Activated T-cell treated with anti-CD3 and anti-CD28 coated beads, Interleukin-2, amount 50 U/mL, for 24 hours (primary cell): Measurements from ENCODE around the gene TMEM106C.

Experiments used
- DNase-seq: peaks from one replicate; pipeline ENCODE4 v3.0.0-alpha.2; 2020
- H3K27ac Mint-ChIP-seq: 2 replicates; pipeline ENCODE4 v1.8.0; 2020; ENCODE audit warnings: mild to moderate bottlenecking, mixed read lengths
- H3K27me3 Mint-ChIP-seq: 2 replicates; pipeline ENCODE4 v1.8.0; 2020; ENCODE audit warnings: mixed read lengths
- H3K36me3 Mint-ChIP-seq: 2 replicates; pipeline ENCODE4 v1.8.0; 2020; ENCODE audit warnings: low read depth, mixed read lengths
- H3K4me1 Mint-ChIP-seq: 2 replicates; pipeline ENCODE4 v1.8.0; 2020; ENCODE audit warnings: low read depth, mixed read lengths
- H3K4me3 Mint-ChIP-seq: 2 replicates; pipeline ENCODE4 v1.8.0; 2020; ENCODE audit warnings: mild to moderate bottlenecking, moderate library complexity, mixed read lengths
- H3K9me3 Mint-ChIP-seq: 2 replicates; pipeline ENCODE4 v1.8.0; 2020; ENCODE audit warnings: mixed read lengths

TMEM106C gene

DNA sequence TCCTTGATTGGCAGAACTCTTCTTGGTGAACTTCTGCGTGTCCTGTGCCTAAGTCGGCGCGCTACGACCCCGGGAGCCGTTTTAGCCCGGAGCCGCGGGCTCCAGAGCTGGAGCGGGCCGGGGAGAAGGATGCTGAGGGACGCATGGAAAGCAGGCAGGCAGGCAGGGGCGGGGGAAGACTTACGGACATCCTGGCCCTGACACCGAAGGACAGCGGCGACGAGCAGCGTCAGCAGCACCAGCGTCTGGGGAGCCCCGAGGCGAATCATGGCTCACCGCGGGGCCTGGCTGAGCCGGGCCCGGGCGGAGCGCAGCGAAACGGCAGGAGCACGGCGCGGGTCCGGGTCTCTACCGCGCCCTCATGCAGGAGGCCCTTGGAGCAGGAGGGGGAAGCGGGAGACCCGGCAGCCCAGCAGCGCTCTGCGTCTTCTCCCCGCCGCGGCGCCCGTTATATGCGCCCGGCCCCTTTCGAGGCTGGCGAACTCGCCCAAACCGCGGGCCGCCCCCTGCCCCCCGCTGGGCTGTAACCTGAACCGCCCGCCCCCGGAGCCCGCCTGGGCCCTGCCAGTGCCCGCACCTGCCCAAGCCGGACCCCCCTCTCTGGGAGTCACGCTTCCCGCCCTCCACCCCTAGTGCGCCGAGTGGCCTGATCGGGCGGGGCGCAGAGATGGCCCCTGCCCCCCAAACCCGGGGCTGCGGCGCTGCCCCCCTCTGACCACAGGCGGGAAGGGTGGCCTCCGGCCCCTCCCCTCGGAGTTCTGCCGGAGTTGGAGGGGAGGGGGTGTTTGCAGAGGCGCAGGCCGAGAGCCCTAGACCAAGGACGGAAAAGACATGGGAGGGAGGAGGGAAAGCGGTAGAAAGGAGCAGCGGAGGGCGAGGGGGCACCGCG is 40.9 kb downstream of the TMEM106C start, which contains the start of gene COL2A1:
Gene COL2A1 (minus strand): TSS at position 424 of the 889 bp plus-strand sequence. CDS start 155 bp downstream, at position 269.
- Mint-ChIP-seq H3K36me3 (no peaks in the 10 kb centered on the region), H3K4me1 (peaks cover 35% of the 10 kb centered on the region), H3K27ac (no peak within 1 kb of the TSS), H3K9me3 (no peaks in the 10 kb centered on the region), H3K27me3 (peaks cover 94% of the 10 kb centered on the region), H3K4me3 (peak within 1 kb of the TSS; percentile 69)
- DNase-seq = peak; percentile 52

DNA sequence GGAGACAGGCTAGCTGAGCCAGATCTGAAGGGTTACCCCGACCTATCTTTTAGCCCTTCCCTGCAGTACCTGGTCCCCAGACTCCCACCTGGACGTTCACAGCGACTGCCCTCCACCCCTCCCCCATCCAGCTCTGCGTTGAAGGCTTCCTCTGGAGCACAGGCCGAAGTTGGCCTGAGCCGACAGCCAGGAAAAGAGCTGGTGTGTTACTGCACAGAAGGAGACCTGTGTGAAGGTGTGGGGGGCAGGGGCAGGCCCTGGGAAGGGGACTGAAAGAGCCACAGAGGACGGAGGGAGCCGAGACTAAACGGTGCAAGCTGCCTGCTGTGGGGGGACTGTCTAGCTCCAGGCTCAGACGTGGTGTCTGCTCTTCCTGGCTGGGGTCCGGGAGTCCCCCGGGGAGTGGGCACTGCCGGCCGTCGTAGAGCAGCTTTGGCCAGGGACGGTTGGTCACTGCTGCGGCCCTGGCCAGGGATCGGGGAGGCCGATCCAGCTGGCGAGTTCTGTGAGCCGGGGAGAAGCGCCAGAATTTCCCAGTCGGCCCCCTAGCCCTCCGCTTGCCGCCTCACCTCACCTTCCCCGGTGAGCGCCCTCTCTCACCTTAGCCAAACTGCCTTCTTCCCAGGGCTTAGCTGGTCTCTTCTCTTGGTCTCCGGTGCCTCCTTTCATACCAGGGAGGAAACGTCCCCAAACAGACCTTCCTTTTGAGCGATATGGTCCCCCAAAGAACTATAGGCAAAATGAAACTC is 41.8 kb downstream of the TMEM106C start:
- Mint-ChIP-seq H3K27ac (no peak overlapping the region), H3K4me3 (no peak overlapping the region), H3K9me3 (no peaks in the 10 kb centered on the region), H3K27me3 (peaks cover 94% of the 10 kb centered on the region), H3K4me1 (peaks cover 35% of the 10 kb centered on the region), H3K36me3 (no peaks in the 10 kb centered on the region)
- no peak for DNase-seq

DNA sequence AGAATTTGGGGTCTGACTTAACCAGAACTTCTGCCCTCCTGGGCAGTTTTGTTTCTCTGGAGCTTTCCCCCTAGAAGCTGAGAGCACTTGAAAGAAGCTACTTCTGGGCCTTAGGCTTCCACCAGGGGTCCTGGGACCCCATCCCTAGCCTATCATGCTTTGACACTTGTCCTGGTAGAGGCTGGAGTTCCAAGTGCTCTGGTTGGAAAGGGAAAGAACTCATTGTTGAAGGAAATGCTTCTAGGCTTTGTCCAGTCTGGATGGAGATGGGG is 42.3 kb downstream of the TMEM106C start:
- no peak overlapping the region for H3K27ac Mint-ChIP-seq
- no peaks in the 10 kb centered on the region for H3K9me3 Mint-ChIP-seq
- peaks cover 90% of the 10 kb centered on the region for H3K27me3 Mint-ChIP-seq
- DNase-seq = no peak
- H3K36me3 Mint-ChIP-seq = no peaks in the 10 kb centered on the region
- H3K4me1 Mint-ChIP-seq = peaks cover 35% of the 10 kb centered on the region
- no peak overlapping the region for H3K4me3 Mint-ChIP-seq

DNA sequence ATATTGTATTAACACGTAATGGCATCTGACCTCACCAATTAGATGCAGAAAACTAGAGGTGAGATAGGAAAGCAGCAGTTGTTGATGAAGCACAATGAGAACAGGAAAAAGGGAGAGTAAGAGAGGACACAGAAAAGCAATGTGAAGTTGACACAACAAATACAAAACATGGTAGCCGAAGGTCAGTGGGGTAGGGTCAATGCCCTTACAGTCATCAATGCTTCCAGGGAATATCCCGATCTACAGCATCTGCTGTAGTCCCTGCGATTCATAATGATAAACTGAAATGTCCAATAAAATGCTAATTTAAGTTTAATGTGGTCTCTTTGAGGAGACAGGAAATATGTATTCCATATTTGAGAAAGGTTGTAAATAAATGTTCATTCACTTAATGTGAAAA is 43.8 kb downstream of the TMEM106C start:
- peaks cover 22% of the 10 kb centered on the region for H3K4me1 Mint-ChIP-seq
- no peak for DNase-seq
- no peaks in the 10 kb centered on the region for H3K9me3 Mint-ChIP-seq
- H3K27me3 Mint-ChIP-seq = peaks cover 84% of the 10 kb centered on the region
- no peaks in the 10 kb centered on the region for H3K36me3 Mint-ChIP-seq
- H3K4me3 Mint-ChIP-seq = no peak overlapping the region
- no peak overlapping the region for H3K27ac Mint-ChIP-seq

DNA sequence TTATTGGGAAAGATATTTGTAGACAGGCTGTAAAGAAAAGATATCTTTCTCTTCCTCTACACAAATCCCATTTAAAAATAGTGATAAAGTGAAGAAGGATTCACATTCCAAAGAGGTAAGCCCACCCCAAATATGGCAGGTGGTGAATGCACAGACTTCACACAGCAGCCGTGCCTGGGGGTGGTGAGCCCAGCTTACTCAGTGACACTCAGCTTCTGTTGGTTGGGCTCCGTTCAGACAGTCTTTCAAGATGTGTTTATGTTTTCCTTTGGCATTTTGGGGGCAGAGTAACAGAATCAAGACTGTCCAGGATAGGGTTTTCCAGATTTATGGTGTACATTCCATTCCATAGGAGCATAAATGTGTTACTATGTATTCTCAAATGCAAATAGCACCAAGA is 45.0 kb downstream of the TMEM106C start:
- Mint-ChIP-seq H3K4me1 (peaks cover 10% of the 10 kb centered on the region), H3K9me3 (no peaks in the 10 kb centered on the region), H3K36me3 (no peaks in the 10 kb centered on the region), H3K27ac (no peak overlapping the region), H3K4me3 (no peak overlapping the region), H3K27me3 (peaks cover 72% of the 10 kb centered on the region)
- DNase-seq = no peak

DNA sequence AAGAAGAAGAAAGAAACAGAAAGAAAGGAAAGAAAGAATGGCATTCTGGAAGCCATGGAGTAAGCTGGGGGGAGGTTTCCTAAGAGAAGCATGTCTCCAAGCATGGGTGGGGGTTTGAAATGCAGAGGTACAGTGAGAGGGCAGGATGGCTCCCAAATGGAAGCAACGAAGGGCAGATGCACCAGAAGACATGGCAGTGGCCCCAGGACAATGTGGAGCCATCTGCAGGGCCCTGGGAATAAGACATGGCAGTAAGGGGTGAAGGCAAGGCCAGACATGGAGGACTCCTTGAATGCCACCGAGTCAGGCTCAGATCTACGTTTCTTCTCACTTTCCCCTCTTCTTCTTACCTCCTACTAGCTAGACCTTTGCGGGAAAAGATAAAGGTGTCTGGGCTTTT is 45.6 kb downstream of the TMEM106C start:
- DNase-seq = no peak
- no peaks in the 10 kb centered on the region for H3K36me3 Mint-ChIP-seq
- no peak overlapping the region for H3K4me3 Mint-ChIP-seq
- H3K27ac Mint-ChIP-seq = no peak overlapping the region
- H3K4me1 Mint-ChIP-seq = peaks cover 4% of the 10 kb centered on the region
- peaks cover 66% of the 10 kb centered on the region for H3K27me3 Mint-ChIP-seq
- H3K9me3 Mint-ChIP-seq = no peaks in the 10 kb centered on the region

DNA sequence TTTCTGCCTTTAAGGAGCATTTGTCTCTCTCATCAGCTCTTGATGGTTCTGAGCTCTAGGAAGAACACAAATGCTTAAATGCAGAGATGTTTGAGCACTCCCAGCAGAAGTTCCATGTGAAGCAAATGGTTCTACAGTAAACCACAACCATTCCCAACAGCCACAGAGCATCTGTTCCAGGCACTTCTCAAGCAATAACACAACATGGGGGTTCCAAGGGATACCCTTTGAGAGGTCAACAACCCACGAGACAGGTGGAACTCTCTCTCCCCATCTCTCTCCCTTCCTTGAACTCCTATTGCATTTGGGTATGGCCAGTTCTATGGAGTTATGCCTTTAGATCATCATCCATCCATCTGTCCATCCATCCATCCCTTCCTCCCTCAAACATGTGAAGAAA is 46.1 kb downstream of the TMEM106C start:
- Mint-ChIP-seq H3K4me3 (no peak overlapping the region), H3K27me3 (peaks cover 63% of the 10 kb centered on the region), H3K4me1 (peaks cover 2% of the 10 kb centered on the region), H3K36me3 (no peaks in the 10 kb centered on the region), H3K27ac (no peak overlapping the region), H3K9me3 (no peaks in the 10 kb centered on the region)
- DNase-seq = no peak

DNA sequence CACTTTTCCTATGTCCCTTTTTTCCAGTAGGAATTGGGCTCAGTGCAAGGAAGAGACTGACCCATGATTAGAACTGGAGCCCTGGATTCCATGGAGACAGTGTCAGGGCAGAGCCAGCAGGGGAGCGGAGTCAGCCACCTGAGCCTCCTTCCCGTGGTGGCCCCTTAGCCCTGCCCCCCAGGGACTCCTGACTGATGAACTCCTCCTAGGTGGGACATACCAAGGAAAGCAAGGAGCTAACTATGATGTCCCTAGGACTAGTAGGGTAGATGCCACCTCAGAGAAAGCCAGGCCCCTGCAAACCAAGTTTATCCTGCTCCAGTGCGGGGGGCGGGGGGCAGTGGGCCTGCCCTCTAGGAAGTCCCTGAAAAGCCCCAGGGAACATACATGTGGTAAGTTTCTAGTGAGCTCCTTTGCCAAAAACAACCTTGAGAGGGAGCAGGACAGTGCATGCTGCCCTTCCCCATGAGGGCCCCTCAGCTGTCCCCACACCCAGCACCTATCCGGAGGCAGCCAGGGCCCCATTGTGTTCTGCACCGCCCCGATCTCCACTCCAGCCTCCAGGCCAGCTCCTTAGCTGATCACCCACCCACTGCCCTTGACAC is 47.1 kb downstream of the TMEM106C start:
- Mint-ChIP-seq H3K4me1 (peaks cover under 1% of the 10 kb centered on the region), H3K9me3 (no peaks in the 10 kb centered on the region), H3K36me3 (no peaks in the 10 kb centered on the region), H3K27me3 (peaks cover 60% of the 10 kb centered on the region), H3K4me3 (no peak overlapping the region), H3K27ac (no peak overlapping the region)
- no peak for DNase-seq

DNA sequence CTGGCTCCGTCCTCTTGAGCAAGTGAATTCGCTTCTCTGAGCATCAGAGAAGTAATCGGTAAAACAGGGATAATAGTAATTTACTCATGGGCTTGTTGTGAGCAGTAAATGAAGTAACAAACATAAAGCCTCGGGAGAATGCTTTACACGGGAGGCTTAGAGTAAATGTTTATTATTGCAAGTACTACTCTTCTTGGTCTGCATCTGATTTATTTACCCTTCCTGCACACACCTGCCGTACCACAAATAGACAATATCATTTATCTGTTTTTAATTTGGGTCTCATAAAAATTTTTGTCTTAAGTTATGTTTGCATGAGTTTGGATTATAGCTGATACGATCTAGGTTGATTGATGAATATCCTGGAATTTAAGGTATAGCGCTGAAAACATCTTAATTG is 48.7 kb downstream of the TMEM106C start:
- H3K9me3 Mint-ChIP-seq = no peaks in the 10 kb centered on the region
- DNase-seq = no peak
- H3K36me3 Mint-ChIP-seq = no peaks in the 10 kb centered on the region
- no peak overlapping the region for H3K4me3 Mint-ChIP-seq
- no peaks in the 10 kb centered on the region for H3K4me1 Mint-ChIP-seq
- peaks cover 51% of the 10 kb centered on the region for H3K27me3 Mint-ChIP-seq
- no peak overlapping the region for H3K27ac Mint-ChIP-seq

DNA sequence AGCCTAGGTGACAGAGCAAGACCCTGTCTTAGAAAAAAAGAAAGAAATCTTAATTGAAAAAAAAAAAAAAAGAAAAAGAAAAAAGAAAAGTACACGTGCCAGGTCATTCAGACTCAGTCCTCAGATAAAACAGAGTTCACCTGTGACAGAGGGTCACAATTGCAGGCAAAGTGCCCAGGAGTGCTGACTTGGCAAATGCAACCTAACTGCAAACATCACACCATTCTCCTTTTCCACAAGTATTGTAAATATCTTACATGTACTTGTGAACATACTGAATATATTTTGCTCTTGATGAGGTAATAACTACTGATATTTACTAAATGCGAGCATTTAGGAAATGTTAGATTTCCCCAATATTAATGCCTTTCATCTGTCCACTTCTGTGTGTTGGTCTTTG is 49.9 kb downstream of the TMEM106C start:
- H3K27ac Mint-ChIP-seq = no peak overlapping the region
- H3K9me3 Mint-ChIP-seq = no peaks in the 10 kb centered on the region
- no peaks in the 10 kb centered on the region for H3K36me3 Mint-ChIP-seq
- no peak overlapping the region for H3K4me3 Mint-ChIP-seq
- H3K27me3 Mint-ChIP-seq = peaks cover 41% of the 10 kb centered on the region
- H3K4me1 Mint-ChIP-seq = no peaks in the 10 kb centered on the region
- DNase-seq = no peak

DNA sequence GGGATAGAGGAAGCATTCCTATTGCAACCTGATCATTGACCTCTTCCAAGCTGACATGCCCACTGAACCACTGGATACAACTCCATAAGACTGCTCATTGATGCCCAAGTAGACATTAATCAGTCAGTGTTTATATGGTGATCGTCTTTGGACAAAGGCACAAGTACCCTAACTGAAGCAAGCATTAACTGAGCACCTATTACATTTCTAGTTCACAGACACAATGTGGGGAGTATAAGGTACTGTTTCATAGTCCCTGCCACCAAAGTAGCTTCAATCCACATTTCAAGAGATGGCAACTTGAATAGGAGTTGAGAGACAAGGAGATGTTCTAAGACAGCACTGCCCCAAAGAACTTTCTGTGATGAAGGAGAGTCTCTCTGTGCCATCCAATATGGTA is 51.7 kb downstream of the TMEM106C start:
- no peaks in the 10 kb centered on the region for H3K9me3 Mint-ChIP-seq
- peaks cover 30% of the 10 kb centered on the region for H3K27me3 Mint-ChIP-seq
- H3K4me3 Mint-ChIP-seq = no peak overlapping the region
- DNase-seq = no peak
- no peak overlapping the region for H3K27ac Mint-ChIP-seq
- no peaks in the 10 kb centered on the region for H3K4me1 Mint-ChIP-seq
- H3K36me3 Mint-ChIP-seq = no peaks in the 10 kb centered on the region

DNA sequence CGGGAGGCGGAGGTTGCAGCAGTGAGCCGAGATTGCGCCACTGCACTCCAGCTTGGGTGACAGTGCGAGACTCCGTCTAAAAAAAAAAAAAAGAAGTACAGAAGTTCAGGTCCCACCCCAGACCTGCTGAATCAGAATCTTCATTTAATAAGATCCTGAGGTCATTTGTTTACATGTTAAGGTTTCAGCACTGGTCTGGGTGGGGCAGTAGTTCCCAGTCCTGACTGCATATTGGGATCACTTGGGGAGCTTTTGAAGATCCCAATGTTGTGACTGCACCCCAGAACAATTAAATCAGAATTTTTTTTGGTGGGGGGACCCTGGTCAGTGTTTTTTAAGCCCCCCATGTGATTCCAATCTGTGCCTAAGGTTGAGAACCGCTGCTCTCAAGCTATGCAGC is 52.6 kb downstream of the TMEM106C start:
- Mint-ChIP-seq H3K4me1 (no peaks in the 10 kb centered on the region), H3K27me3 (peaks cover 26% of the 10 kb centered on the region), H3K9me3 (no peaks in the 10 kb centered on the region), H3K36me3 (no peaks in the 10 kb centered on the region), H3K4me3 (no peak overlapping the region), H3K27ac (no peak overlapping the region)
- DNase-seq = no peak

DNA sequence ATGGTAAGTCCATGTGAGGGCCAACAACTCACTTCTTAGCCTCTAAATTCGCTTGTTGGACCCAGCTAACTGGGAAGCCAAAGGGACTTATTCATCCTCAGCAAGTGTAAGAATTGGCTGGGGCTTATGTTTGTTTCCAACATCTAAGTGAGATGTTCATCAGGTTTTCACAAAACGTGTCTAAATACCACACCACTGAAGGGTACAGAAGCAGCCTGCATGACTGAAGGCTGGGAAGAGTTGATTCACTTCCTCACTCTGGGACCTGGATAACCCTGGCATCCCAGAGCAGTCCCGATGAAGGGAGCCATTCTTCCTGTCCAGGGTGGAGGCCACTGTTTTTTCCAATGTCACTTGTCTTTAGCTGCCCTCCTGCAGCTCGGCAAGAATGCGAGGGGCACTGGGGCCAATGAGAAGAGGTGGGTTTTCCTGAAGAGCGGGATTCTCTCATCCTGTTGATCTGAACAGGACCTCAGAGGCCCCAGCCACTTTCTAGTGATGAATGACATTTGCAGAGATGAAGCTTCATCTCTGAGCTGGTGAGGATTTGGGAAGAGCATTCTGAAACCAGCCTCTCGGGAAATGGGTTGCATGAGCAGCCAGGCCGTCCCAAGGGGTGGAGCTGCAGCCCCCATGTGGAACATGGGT is 53.1 kb downstream of the TMEM106C start:
- no peaks in the 10 kb centered on the region for H3K36me3 Mint-ChIP-seq
- H3K27ac Mint-ChIP-seq = no peak overlapping the region
- no peaks in the 10 kb centered on the region for H3K4me1 Mint-ChIP-seq
- DNase-seq = no peak
- H3K27me3 Mint-ChIP-seq = peaks cover 22% of the 10 kb centered on the region
- no peak overlapping the region for H3K4me3 Mint-ChIP-seq
- H3K9me3 Mint-ChIP-seq = no peaks in the 10 kb centered on the region

DNA sequence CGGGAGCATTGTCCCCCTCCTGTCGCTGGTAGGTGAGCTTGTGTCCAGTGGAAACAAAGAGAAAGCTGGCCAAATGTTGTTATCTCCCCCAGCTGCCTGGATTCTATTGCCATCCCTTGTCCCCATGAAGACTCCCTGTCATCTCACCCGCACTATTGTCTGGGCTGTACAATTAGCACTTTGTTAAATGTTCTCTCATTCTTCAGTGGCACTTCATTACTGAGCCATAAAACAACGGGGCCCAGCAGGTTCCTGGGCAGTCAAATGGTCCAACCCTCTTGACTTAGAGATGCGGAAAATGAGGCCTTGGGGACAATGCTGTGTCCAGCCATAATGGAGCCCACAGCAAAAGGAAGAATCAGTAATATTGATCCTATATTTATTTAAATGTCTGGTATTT is 54.1 kb downstream of the TMEM106C start:
- no peaks in the 10 kb centered on the region for H3K36me3 Mint-ChIP-seq
- no peaks in the 10 kb centered on the region for H3K9me3 Mint-ChIP-seq
- H3K4me1 Mint-ChIP-seq = no peaks in the 10 kb centered on the region
- no peak overlapping the region for H3K27ac Mint-ChIP-seq
- no peak for DNase-seq
- H3K27me3 Mint-ChIP-seq = peaks cover 25% of the 10 kb centered on the region
- no peak overlapping the region for H3K4me3 Mint-ChIP-seq
